ENCODE measurements around the gene LARP6.
A peak's percentile ranks its signal among the peaks of the same experiment; 100 is the strongest.

Gene LARP6

DNA sequence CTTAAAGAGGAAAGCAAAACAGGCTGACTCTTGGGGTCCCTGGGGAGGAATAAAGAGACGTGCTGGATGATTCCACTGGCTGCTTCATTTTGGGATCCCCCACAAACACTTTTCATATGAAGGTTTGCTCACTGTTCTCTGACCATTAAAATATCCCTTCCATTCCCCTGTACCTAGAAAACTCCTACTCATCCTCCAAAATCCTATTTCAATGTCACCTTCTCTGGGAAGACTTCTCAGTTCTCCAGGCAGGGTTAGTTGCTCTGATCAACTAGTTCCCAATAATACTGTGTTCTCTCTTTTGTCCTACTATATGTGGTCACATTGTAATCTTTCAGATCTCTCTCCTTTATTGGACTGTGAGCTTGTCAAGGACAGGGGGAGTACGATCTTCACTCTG, 19.0 kb downstream of the LARP6 start:
- H3K4me3 ChIP-seq (ENCODE audit: low read depth, low read length) = no peak overlapping the region
- DNase-seq (ENCODE audit: low read depth) = no peak
- TF ChIP-seq, protein P1, sequence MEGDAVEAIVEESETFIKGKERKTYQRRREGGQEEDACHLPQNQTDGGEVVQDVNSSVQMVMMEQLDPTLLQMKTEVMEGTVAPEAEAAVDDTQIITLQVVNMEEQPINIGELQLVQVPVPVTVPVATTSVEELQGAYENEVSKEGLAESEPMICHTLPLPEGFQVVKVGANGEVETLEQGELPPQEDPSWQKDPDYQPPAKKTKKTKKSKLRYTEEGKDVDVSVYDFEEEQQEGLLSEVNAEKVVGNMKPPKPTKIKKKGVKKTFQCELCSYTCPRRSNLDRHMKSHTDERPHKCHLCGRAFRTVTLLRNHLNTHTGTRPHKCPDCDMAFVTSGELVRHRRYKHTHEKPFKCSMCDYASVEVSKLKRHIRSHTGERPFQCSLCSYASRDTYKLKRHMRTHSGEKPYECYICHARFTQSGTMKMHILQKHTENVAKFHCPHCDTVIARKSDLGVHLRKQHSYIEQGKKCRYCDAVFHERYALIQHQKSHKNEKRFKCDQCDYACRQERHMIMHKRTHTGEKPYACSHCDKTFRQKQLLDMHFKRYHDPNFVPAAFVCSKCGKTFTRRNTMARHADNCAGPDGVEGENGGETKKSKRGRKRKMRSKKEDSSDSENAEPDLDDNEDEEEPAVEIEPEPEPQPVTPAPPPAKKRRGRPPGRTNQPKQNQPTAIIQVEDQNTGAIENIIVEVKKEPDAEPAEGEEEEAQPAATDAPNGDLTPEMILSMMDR (conservative IDR thresholded peaks at IDR 0.05; ENCODE audit: low read depth, low read length) = no peak

DNA sequence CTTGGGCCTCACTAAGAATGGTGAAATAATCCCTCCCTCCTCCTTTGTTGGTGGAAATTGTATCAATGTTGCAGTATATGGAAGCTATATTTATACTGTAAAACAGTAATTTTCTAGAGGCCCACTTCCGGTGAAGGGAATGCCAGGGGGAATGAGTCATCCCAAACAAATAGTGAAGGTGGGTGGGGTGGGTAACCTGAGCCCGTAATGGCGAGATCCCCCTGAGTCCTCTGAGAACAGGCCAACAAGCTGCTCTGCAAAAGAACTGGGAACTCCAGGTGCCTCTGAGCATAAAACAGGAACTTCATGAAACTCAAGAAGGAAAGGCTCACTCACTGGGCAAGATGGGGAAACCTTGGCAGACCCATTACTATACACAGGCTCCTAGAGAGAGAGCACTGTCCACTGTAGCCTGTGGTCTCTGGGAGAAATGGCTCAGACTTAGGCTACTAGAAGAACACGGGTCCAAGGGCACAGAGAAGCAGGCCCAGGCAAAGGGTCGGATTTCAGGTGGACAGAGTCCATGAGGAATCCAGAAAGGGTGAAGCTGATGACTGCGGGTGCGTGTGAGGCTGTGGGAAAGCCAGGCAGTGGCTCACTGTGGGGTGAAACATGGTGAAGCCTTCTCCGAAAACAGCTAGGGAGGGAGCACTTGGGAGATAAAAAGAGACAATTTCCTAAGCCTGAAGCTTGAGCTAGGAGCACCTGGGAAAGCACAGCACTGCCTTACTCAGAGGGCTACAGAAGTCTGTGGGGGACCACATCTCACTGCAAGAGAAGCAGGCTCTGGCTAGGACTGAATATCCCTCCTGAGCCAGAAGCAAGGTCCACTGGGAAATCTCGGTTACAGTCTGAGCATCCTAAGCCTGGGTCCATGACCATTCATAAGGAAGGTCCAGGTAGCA, 19.8 kb downstream of the LARP6 start:
- peak; percentile 90 for DNase-seq (ENCODE audit: low read depth)
- no peak overlapping the region for H3K4me3 ChIP-seq (ENCODE audit: low read depth, low read length)
- TF ChIP-seq, protein P1 (conservative IDR thresholded peaks at IDR 0.05; ENCODE audit: low read depth, low read length) = no peak

DNA sequence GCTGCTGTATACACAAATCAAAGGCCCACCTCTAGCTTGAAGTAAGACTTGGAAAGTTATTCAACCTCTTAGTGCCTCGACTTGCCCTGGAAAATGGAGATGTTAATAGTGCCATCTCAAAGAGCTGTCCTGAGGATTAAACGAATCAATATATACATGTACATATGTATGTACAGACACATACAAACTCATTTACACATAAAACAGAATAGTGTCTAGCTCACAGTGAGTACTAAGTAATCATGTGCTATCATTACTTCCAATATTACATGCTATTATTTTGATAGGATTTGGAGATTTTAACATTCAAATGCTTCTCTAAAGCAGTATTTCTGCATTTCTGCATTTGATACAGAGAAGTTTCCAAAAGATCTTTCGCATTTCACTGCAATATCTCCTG, 20.5 kb downstream of the LARP6 start:
- TF ChIP-seq, protein P1 (conservative IDR thresholded peaks at IDR 0.05; ENCODE audit: low read depth, low read length) = no peak
- DNase-seq (ENCODE audit: low read depth) = no peak
- H3K4me3 ChIP-seq (ENCODE audit: low read depth, low read length) = no peak overlapping the region

DNA sequence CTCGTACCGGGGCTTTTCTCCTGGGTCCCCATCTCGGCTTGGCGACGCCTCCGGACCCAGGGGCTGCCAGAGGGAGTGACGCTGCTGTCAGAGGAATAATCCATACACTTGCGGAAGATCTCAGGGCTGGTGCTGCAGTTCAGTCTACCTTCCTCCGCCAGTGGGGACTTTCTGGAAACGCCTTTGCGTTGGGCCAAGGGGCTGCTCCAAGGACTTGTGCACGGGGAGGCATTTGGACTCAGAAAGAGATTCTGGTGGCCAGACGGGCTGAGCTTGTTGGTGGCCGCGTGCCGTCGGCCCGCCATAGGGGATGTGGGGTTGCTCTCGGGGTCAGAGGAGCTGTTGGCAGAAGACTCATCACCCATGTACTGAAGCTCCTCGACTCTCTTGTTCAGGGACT, 21.8 kb downstream of the LARP6 start:
- H3K4me3 ChIP-seq (ENCODE audit: low read depth, low read length) = no peak overlapping the region
- no peak for DNase-seq (ENCODE audit: low read depth)
- TF ChIP-seq, protein P1 (conservative IDR thresholded peaks at IDR 0.05; ENCODE audit: low read depth, low read length) = no peak

DNA sequence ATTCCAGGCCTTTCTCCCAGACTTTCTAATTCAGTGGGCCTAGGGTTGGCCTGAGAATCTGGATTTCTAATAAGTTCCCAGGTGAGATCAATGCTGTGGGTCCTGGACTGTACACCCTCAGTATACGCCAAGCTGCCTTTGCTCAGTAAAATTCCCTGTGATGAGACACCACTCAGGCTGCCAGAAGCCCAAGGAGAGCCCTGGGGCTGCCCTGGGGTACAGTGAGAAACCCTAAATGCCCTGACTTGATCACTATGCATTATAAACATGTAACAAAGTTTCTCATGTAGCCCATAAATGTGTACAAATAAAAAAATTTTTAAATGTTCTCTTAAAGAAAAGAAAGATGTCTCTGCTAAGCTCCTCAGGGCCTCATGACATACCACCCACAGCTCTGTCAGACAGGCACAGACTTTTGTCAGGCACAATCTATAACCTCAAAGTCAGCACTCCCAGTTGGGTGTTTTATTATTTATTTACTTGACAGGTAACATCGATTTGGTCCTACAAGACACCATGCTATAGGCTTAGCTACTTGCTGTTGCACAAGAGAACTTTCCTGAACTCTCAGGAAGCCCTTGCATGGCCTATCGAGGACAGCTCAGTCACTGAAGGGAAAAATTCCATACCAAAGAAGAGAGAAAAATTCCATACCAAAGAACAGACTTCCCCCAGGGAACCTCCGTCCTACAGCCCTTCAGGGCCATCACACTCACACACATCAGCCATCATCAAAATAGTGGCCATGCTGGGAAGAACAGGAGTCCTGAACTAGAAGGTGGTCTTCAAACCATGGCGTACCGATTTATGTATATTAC, 22.7 kb downstream of the LARP6 start:
- H3K4me3 ChIP-seq (ENCODE audit: low read depth, low read length) = no peak overlapping the region
- no peak for DNase-seq (ENCODE audit: low read depth)
- TF ChIP-seq, protein P1 (conservative IDR thresholded peaks at IDR 0.05; ENCODE audit: low read depth, low read length) = no peak

DNA sequence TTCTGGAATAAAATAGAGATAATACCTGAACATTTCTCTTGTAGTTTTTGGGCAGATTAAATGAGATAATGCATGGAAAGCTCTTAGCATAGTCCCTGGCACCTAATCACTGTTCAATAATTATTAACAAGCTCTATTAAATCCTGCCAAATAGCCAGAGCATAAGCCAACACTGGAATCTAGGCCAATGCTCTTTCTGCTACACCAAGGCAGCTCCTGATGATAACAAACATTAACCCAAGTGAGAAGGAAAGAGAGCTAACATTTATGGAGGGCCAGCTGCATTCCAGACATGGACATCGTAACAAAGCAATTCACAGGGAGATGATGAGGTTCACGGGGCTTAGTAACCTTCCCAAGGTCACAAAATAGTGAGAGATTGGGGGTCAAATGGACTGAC, 23.3 kb downstream of the LARP6 start:
- no peak for DNase-seq (ENCODE audit: low read depth)
- H3K4me3 ChIP-seq (ENCODE audit: low read depth, low read length) = no peak overlapping the region
- TF ChIP-seq, protein P1 (conservative IDR thresholded peaks at IDR 0.05; ENCODE audit: low read depth, low read length) = no peak
